MM.1S (cell line): Measurements from ENCODE around the gene OR8B4.

Source experiments
- CTCF ChIP-seq: fragments of 300-600 bp; sonication (generic); IDR thresholded peaks from 2 replicates; pipeline ENCODE4 v1.5.1; 2016; ENCODE audit warnings: antibody characterized with exemption, low read length, mixed read lengths
- EZH2 ChIP-seq: fragments of 300-600 bp; sonication (generic); optimal IDR thresholded peaks from 2 replicates; pipeline ENCODE3; 2017; ENCODE audit warnings: low read depth, mild to moderate bottlenecking, antibody characterized with exemption, low read length, mixed read lengths

- TF ChIP-seq CTCF (no peak), EZH2 (no peak)
Measured at GRCh38 chr11:124470561-124471227, 46.0 kb upstream of the OR8B4 start.
